HEK293 (cell line): ENCODE results near the gene MYOM3.

Experiments used
- CTCF ChIA-PET: fragments of 350-600 bp; formaldehyde crosslinking; extraction: SDS; loops from one replicate; lab custom pipeline; 2021; ENCODE audit warnings: antibody characterized with exemption; lab: Yijun Ruan, JAX
- POLR2A ChIA-PET: fragments of 300-600 bp; formaldehyde crosslinking; extraction: SDS; loops from one replicate; lab custom pipeline; 2020; ENCODE audit warnings: antibody characterized with exemption, inconsistent platforms; lab: Yijun Ruan, JAX
- H3K27ac ChIP-seq: fragments of 200-500 bp; sonication (Bioruptor generic); 2 replicates; pipeline ENCODE4 v1.5.1; 2014; ENCODE audit warnings: low read depth, low read length, control low read depth, inconsistent platforms; ENCODE audit errors: extremely low read depth
- H3K36me3 ChIP-seq, 2 experiments: fragments of 200-500 bp in 1 of 2; sonication (Bioruptor generic) in 1 of 2; 1 replicate in 1 of 2; 2 replicates in 1 of 2; pipeline ENCODE4 v1.5.1; 2014 to 2017; ENCODE audit warnings: inconsistent platforms in 2 of 2, low read length in 2 of 2; ENCODE audit not compliant: control insufficient read depth in 2 of 2, insufficient read depth in 1 of 2
- H3K4me1 ChIP-seq: fragments of 200-500 bp; sonication (Bioruptor generic); 2 replicates; pipeline ENCODE4 v1.5.1; 2014; ENCODE audit warnings: mild to moderate bottlenecking, low read length, inconsistent platforms; ENCODE audit not compliant: control insufficient read depth, insufficient read depth
- H3K4me3 ChIP-seq: 2 replicates; pipeline ENCODE4 v1.5.1; 2011; ENCODE audit warnings: low read depth, mild to moderate bottlenecking, control low read depth, low read length, moderate library complexity
- H3K9me3 ChIP-seq: fragments of 200-500 bp; sonication (Bioruptor generic); 2 replicates; pipeline ENCODE4 v1.5.1; 2014; ENCODE audit warnings: low read depth, low read length, inconsistent platforms; ENCODE audit not compliant: control insufficient read depth, insufficient read depth
- HOXC10 ChIP-seq: sonication (generic); formaldehyde crosslinking; IDR thresholded peaks from 2 replicates; pipeline ENCODE4 v1.8.1; 2023; ENCODE audit warnings: mild to moderate bottlenecking, missing genetic modification reagents
- KLF9 ChIP-seq: fragments of 450-650 bp; formaldehyde crosslinking; IDR thresholded peaks from 2 replicates; pipeline ENCODE4 v1.5.1; 2016; ENCODE audit warnings: missing biosample characterization, missing genetic modification characterization, low read depth
- PATZ1 ChIP-seq: fragments of 450-650 bp; formaldehyde crosslinking; IDR thresholded peaks from 2 replicates; pipeline ENCODE4 v1.5.1; 2016; ENCODE audit warnings: missing biosample characterization, missing genetic modification characterization
- TSHZ1 ChIP-seq: fragments of 450-650 bp; formaldehyde crosslinking; IDR thresholded peaks from 2 replicates; pipeline ENCODE4 v1.5.1; 2016; ENCODE audit warnings: missing biosample characterization, missing genetic modification characterization, borderline replicate concordance
- ZBTB10 ChIP-seq: fragments of 450-650 bp; formaldehyde crosslinking; IDR thresholded peaks from 2 replicates; pipeline ENCODE4 v1.5.1; 2016; ENCODE audit warnings: missing biosample characterization, missing genetic modification characterization
- ZEB2 ChIP-seq: fragments of 450-650 bp; formaldehyde crosslinking; IDR thresholded peaks from 2 replicates; pipeline ENCODE4 v1.5.1; 2016; ENCODE audit warnings: missing biosample characterization, missing genetic modification characterization
- ZNF114 ChIP-seq: fragments of 450-650 bp; formaldehyde crosslinking; IDR thresholded peaks from 2 replicates; pipeline ENCODE4 v1.5.0; 2017; ENCODE audit warnings: missing biosample characterization, missing genetic modification characterization
- ZNF157 ChIP-seq: fragments of 450-650 bp; formaldehyde crosslinking; IDR thresholded peaks from 2 replicates; pipeline ENCODE4 v1.5.1; 2016; ENCODE audit warnings: missing biosample characterization, missing genetic modification characterization
- ZNF18 ChIP-seq: fragments of 450-650 bp; formaldehyde crosslinking; IDR thresholded peaks from 2 replicates; pipeline ENCODE4 v1.5.1; 2016; ENCODE audit warnings: missing biosample characterization, missing genetic modification characterization
- ZNF19 ChIP-seq: fragments of 450-650 bp; formaldehyde crosslinking; IDR thresholded peaks from 2 replicates; pipeline ENCODE4; 2016; ENCODE audit warnings: missing biosample characterization, missing genetic modification characterization, low read depth
- ZNF324 ChIP-seq: fragments of 450-650 bp; formaldehyde crosslinking; IDR thresholded peaks from 2 replicates; pipeline ENCODE4 v1.5.1; 2016; ENCODE audit warnings: missing biosample characterization, missing genetic modification characterization
- ZNF366 ChIP-seq: fragments of 450-650 bp; formaldehyde crosslinking; conservative IDR thresholded peaks from 2 replicates; pipeline ENCODE4 v1.5.1; 2016; ENCODE audit warnings: missing biosample characterization, missing genetic modification characterization
- ZNF449 ChIP-seq: fragments of 450-650 bp; formaldehyde crosslinking; IDR thresholded peaks from 2 replicates; pipeline ENCODE4 v1.5.1; 2017; ENCODE audit warnings: missing biosample characterization, mild to moderate bottlenecking, missing genetic modification characterization, moderate library complexity
- ZNF510 ChIP-seq: fragments of 450-650 bp; formaldehyde crosslinking; IDR thresholded peaks from 2 replicates; pipeline ENCODE4 v1.5.1; 2018; ENCODE audit warnings: mild to moderate bottlenecking, missing genetic modification characterization, missing biosample characterization; ENCODE audit not compliant: insufficient replicate concordance
- ZNF571 ChIP-seq: fragments of 450-650 bp; formaldehyde crosslinking; IDR thresholded peaks from 2 replicates; pipeline ENCODE4 v1.5.0; 2017; ENCODE audit warnings: missing biosample characterization, missing genetic modification characterization
- ZNF600 ChIP-seq: fragments of 450-650 bp; formaldehyde crosslinking; IDR thresholded peaks from 2 replicates; pipeline ENCODE4 v1.5.1; 2016; ENCODE audit warnings: missing biosample characterization, missing genetic modification characterization
- ZNF701 ChIP-seq: fragments of 450-650 bp; formaldehyde crosslinking; IDR thresholded peaks from 2 replicates; pipeline ENCODE4 v1.5.1; 2016; ENCODE audit warnings: missing biosample characterization, missing genetic modification characterization
- ZNF777 ChIP-seq: fragments of 450-650 bp; formaldehyde crosslinking; IDR thresholded peaks from 2 replicates; pipeline ENCODE4 v1.5.1; 2017; ENCODE audit warnings: missing biosample characterization, missing genetic modification characterization, borderline replicate concordance
- ZSCAN16 ChIP-seq: fragments of 450-650 bp; formaldehyde crosslinking; IDR thresholded peaks from 2 replicates; pipeline ENCODE4 v1.5.1; 2016; ENCODE audit warnings: missing biosample characterization, missing genetic modification characterization

Gene MYOM3

GRCh38 chr1:24127134-24127800 is 15.3 kb upstream of the MYOM3 start (continued):
- TF ChIP-seq KLF9 (tag by site-specific recombination) (no peak), ZNF157 (no peak), ZNF324 (tag by site-specific recombination) (no peak), ZNF777 (tag by site-specific recombination) (no peak), HOXC10 (no peak), ZNF600 (tag by site-specific recombination) (no peak)

GRCh38 chr1:24126672-24127023 is 14.7 kb upstream of the MYOM3 start:
- ChIA-PET POLR2A (no interaction called here), CTCF (interaction anchor here (0.6 to 3.5 kb wide), 6 partner anchors 14 to 410 kb away, joined by 3 to 15 read pairs (median 4); partner anchors contain the start of gene MYOM3)
- Histone ChIP-seq H3K27ac (no peak overlapping the region), H3K9me3 (no peaks in the 10 kb centered on the region), H3K4me3 (no peak overlapping the region), H3K36me3 (no peaks in the 10 kb centered on the region), H3K4me1 (no peaks in the 10 kb centered on the region)
- TF ChIP-seq ZNF18 (tag by site-specific recombination) (no peak), ZNF701 (tag by site-specific recombination) (no peak), ZSCAN16 (tag by site-specific recombination) (no peak), ZNF571 (tag by site-specific recombination) (no peak), ZNF19 (tag by site-specific recombination) (no peak), ZBTB10 (no peak), ZEB2 (no peak), ZNF449 (no peak), TSHZ1 (tag by site-specific recombination) (no peak), ZNF366 (tag by site-specific recombination) (no peak), ZNF510 (tag by site-specific recombination) (no peak), ZNF114 (no peak), PATZ1 (no peak)
